DMS 273 (cell line): ENCODE measurements around the gene SLIT3.

ENCODE experiments used
- DNase-seq: peaks from one replicate; lab custom pipeline; 2025; ENCODE audit not compliant: unreplicated experiment; lab: John Stamatoyannopoulos, UW

The SLIT3 gene

DNA sequence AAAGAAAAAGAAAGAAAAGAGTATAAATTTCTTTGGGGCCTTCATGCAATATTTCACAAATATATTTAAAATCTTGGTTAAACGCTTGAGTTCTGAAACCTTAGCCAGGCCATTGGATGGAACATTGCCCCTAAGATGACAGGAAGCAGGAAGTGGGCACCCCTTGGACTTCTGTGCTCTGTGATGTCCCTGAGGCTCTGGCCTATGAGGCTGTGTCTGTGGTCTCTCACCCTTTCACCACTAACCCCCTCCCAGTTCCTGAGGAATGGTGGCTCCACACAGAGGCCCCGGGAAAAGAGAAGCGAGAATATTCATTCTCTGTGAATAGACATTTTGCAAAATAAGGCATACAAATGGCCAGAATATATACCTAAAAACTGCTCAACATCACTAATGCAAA, 401.3 kb downstream of the SLIT3 start:
- DNase-seq = no peak

DNA sequence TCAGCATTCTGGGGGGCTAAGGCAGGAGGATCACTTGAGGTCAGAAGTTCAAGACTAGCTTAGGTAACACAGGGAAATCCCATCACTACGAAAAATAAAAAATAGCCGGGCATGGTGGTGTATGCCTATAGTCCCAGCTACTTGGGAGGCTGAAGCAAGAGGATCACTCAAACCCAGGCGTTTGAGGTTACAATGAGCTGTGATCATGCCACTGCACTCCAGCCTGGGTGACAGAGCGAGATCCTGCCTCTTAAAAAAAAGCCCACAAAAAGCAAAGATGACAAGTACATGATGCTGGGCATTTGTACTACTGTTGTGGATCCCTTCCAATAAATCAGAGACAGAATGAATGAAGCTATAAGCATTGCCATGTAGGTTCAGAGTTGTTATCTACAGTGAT, 401.7 kb downstream of the SLIT3 start:
- no peak for DNase-seq

DNA sequence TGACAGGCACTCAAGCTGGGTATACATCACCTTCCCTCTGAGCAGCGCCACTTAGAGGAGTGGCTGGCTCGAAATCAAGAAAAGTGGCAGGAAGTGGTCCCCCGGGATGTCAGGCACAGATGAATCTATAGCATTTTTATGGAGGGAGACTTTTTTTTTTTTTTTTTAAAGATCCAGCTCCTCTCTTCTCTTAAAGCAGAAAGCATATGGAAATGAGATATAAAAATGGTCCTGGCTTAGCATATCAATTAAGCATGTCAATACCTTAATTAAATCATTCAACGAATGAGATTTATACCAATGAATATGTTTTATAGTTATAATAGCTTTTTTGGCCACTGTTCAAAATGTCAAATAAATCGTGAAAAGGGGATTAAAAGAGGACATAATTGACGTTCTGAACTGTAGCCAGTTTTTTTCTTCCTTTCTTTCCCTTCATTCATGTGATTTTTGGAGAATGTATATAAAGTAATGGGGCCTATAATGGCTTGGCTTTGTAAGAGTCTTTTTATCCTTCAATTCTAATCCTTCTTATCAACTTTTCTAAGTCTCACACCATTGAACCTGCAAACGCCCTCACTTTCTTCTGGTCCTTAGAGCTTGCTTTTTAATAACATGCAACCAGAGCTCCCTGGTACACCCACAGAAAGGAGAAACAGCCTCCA, 402.6 kb downstream of the SLIT3 start:
- DNase-seq = no peak

DNA sequence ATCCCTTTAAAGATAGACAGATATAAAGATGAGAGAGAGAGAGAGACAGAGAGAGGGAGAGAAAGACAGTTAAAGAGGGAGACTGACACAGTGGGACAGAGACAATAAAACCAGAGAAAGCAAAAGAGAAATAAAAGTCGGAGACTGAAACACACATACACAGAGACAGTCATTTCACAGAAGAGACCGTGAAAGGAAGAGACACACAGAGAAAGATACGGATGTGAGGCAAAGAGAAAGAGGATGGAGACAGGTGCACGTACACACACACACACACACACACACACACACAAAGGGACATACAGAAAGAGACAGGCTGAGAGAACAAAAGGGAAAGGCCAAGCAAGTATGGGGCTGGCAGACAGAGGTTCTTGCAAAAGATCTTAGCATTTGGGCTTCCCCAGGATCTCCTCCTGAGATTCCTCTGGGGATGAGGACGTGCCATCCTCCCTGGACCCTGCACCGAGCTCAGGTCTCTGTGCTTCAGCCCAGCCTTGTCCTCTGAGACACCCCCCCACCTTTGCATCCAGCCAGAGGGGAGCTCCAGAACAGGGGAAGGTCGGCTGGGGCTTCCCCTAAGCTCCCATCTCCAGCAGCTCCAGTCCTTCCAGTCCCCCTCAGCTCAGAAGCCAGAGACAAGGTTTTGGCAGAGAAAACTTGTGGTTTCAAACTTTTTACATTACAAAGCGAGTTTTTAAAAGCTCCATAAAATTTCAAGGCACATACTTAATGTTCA, 403.4 kb downstream of the SLIT3 start:
- no peak for DNase-seq

DNA sequence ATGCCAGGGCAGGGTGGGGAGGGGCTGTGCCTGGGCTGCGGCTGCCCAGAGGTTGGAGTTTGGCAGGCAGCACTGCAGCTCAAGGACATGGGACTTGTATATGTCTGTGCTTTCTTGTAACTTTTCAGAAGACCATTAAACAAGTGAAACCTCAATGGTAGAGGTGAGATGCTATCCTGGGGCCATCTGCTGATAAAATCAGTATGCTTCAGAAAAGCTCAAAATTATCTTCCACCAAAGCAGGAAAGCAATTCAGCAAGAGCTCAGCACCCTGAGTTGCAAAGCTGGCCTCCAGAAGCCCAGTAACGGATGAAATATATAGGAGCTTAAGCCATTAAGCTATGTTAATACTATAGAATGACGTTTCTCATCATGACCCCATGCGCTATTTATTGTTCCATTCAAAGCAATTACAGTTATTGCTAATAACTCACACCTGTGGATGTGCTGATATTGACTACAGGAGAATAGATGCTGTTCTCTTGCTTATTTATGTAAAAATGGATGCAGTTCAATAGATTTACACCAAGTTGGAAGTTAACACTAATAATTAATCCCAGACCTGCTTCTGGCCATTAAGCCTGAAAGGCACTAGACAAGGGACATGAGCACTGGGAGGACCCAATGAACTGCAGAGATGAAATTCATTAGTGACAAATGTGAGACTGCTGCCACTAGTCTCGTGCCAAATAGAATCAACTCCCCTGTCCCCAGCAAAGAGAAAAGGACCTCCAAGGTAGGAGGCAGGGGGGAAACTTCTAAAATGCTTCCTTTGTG, 405.5 kb downstream of the SLIT3 start:
- DNase-seq = no peak

DNA sequence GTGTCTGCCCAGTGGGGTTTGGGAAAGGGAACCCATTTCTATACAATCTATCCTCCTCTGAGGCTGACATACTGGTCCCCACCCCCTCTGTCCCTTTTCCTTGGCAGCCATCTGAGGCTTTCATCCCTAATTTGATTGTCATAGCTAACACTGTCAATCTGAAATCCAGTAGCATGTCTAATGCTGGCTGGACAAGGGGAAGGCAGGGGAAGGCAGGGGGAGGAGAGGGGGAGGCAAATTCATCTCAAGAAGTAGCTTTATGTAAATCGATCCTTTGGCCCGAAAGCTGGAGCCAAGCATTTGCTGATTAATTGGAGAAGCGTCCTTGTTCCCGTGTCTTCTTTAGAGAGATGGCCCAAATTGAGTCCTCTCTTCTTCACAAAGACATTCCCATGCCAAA, 407.7 kb downstream of the SLIT3 start:
- DNase-seq = no peak

DNA sequence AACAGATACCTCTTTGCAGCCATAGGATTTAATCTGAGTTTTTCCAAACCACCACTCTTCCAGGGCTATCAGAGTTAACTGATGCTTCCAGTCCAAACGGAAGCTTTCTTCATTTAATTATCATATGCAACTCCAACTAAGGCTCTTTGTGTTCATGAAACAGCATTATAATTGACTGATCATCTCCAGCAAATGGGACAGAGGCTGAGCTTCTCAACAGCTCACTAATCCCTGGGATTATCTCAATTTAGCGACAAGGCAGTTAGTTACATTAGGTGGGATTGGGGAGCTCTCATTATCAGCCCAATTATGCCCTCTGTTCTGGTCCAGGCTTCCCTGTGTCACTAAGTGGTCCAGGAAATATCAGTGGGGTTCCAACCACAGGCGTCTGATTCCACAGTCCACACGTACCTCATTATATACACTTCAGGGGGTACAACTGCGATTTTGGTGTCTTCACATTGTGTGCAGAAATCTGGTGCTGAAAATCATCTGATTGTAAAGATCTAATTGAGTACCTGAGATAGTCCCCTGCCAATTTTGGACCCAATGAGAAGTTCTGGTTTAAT, 408.2 kb downstream of the SLIT3 start:
- no peak for DNase-seq

DNA sequence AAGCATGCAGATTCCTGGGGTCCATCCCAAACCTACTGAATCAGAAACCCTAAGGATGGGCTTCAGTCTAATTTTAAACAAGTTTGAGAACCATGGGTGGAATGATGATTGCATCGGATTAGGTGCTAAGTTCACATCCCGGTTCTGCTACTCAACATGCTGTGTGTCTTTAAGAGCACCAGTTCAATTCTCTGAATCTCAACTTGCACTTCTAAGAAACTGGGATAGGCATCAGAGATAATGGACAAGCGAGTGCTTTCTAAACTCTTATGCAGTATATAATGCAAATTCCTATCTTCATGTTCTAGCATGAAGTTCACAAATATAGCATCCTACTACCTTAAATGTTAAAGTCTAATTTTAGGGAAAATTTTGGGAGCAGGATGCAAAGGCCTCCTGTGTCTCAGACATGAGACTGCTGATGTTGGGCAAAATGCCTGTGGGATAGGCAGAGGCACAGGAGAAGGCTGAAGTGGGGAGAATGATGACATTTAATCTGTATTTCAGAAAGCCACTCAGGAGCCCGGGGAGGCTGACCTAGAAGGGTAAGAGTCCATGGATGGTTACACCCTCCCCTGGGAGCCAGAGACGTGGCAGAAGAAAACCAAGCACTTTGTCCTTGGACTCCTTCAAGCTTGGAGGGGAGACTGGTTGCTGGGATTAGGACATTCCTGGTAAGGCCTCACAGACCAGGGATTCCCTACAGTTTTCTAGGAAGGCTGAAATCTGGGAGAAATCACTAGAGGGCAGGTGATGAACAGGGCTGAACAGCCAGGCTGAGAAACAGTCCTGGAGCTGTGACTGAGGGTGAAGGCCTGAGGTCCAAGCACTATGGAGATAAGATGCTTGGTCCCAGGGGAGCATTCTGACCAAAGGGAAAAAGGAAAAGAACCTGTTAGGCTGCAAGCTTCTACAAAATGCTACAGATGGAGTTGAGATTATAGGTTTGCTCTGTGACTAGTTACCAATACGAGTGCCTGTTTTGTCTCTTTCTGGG, 409.8 kb downstream of the SLIT3 start:
- no peak for DNase-seq

DNA sequence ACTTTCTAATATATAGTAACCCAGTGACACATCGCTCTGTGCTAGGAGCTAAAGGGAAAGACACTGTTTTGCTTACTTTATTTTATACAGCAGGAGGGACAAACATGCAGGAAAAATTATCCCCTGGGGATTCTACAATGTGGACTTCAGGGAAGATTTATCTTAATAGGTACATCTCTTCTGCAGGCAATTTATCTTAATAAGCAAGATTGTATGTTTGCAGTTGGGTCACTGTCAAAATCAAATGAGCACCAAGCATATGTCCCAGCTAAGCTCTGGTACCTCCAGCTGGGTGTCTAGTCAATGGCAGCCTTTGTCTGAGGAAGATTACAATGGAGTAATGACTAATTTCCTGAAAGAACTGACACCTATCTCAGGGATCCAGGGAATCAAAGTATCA, 411.9 kb downstream of the SLIT3 start:
- no peak for DNase-seq

DNA sequence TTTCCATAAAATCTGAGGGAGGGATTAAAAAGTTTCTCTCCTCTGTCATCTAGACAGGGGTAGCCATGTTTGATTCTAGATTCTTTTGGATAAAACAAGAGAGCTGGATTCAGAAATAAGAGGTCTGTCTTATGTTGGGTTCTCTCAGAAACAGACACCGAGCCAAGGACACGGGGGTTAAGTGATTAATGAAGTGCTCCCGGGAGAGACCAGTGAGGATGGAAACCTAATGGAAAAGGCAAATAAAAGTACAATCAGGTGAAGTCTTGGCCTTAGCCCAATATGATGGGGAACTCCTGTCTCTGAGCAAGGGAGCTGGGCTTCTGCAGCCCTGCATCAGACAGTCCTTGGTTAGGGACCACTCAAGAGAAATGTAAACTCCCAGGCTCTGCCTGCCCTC, 413.0 kb downstream of the SLIT3 start:
- DNase-seq = no peak

DNA sequence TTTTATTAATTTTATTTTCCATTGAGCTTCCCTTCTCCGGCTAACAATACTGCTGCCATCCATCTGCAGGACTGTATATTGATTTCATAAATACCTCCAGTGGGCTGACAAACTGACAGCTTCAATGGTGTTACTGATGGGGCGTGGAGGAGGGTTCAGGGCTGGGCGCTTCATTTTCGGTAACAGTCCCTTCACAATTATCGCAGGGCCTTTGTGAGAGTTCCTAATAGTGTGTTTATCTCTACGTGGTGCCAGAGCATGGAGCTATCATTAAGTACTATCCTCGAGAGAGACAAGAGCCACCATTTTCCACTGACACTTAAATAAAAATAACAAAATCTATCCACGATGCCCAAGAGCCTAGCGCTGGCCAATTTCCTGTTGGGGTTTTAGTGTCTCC, 414.8 kb downstream of the SLIT3 start:
- DNase-seq = no peak

DNA sequence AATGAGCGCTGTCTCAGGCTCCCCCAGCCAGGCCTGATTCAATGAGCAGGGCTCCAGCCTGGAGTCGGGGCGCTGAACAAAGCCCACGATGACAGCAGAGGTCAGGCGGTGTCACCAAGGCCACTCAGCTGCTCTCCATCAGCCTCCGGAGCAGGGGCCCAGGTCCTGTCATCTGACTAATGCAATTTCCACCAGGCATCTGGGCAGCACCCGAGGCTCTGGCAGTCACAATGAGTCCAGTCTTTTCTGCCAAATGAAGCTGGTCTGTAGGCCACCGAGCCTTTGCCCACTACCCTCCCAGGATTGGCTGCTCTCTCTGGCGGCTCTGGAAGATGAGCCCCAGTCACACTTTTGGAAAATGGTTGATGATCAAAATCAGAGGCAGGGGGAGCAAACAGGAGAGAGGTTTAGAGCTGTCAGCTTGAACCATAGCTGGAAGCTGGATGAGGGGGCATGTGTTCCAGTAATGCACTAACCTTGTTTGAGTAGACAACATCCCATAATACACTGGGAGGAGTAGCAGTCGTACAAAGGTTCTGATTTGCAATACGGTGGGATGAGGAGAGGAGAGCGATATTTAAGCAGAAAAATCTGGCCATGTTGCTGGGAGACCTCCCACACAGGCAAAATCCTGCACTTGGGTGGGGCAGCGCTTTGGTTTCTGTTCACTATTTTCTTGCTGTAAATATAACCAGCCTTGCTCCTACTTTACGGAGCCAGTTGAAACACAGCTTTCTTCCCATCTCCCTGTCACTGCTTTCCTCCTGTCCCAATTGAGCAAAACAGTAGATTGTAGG, 415.4 kb downstream of the SLIT3 start:
- no peak for DNase-seq

DNA sequence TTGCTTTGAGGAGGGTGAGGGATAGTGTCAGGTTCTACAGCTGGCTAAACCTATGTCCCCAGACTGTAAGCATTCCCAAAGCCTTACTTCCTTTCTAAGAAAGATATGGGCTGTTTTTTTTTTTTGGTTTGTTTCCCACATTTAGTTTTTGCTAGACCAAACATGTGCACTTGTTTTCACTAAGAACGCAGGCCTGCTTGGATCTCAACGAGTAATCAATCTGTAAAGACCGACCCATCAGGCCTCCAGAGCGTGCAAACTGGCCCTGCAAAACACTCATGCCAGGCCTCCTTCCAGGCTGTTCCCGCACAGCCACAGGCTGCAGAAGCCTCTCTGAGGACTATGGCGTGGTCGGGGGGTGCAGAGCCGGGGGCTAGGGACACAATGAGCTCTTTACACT, 416.9 kb downstream of the SLIT3 start:
- no peak for DNase-seq

DNA sequence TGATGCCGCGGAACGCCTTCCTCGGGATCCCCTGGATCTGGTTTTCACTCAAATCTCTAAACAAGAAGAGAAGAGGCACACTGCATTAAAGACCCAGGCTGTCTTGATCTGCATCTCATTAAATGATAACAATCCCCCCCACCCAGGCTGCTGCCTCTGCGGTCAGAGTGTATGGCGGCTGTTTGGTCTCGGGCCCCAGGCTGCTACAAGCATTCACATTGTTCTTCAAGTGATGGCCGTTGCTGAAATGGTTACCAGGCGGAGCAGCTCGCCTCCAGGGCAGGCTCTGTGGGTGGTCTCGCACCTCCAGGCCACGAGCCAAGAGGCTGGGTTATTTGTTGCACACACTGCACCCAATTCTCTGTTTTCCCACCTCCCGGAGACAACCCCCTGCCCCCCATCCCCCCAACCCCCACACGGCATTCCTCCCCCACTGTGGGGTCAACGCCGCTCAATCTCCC, 417.6 kb downstream of the SLIT3 start:
- DNase-seq = no peak

DNA sequence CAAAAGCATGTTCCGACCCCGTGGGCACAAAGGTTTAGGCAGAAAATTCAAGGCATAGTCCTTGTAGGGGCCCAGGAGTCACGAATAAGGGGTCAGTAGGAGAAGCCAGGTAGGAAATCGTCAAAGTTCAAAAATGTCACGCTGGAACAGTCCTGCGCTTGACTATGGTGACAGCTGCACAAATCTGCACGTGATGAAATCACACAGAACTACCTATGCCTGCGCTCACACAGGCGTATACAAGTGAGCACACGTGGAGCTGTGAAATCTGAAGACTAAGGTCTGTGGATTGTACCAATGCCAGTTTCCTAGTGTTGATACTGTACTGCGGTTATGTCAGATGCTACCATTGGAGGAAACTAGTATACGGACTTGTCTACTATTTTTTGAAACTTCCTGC, 418.7 kb downstream of the SLIT3 start:
- DNase-seq = no peak

DNA sequence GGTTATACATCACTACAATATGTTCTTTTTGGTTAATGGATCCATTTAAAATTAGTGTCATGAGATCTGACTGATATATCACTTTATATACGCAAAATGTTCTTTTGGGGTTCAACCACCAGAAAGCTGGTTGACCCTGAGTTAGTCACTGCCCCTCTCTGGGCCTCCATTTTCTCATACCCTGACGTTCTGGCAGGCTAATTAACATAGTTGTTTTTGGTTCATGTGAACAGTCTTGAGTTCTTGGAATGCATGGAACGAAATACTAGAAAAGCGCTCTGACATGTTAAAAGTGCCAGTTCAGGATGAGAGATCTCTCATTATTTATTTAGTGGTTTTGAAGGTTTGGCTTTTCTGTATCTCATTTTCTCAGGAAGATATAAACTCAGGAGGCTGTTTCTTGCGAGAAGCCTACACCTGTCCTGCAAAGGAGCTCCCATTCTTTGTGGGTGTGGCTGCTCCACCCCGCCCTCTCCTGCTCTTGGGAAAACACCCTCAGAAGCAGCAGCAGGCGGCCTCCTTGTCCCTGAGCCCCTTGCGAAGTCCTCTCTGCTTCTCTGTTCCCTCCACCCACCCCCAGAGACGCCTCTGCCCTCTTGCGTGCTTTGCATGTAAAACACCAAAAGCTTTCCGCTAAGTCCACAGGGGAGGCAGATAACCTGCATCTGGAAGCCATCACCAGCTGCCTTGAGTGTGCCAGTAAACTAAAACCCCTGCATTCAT, 419.4 kb downstream of the SLIT3 start:
- peak; percentile 29 for DNase-seq

DNA sequence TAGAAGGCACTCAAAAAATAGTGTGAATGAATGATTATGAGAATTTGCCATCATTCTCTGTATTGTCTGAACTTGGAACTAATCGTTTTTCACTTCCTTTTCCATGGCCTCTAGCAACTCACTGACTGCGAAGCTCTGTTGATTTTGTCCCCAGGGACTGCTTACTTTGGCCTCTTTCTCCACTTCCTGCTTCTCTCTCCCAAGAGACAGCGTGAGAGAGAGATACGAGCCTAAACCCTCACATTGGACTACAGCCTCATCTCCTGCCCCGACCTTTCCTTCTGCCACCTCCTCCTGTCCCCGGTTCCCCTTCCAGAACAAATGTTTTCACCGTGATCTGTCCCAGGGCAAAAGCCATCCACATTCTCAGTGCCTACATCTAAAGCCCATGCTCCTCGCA, 421.0 kb downstream of the SLIT3 start:
- no peak for DNase-seq

DNA sequence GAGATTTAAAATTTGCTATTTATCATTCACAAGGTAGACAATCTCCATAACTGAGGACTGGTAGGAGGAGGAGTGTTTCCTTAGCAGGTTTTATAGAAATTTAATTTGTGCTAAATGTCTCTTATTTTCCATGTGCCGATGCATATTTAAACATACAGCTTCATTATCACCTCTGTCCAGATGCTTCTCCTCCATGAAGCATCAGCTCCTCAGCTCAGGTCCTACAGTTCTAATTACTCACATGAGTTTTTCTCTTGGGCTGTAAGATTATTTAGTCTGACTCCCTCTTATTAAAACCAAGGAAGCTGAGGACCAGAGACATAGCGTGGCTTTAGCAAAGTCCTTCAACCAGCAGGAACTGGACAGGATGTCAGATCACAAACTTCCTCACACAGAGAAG, 421.6 kb downstream of the SLIT3 start:
- no peak for DNase-seq

DNA sequence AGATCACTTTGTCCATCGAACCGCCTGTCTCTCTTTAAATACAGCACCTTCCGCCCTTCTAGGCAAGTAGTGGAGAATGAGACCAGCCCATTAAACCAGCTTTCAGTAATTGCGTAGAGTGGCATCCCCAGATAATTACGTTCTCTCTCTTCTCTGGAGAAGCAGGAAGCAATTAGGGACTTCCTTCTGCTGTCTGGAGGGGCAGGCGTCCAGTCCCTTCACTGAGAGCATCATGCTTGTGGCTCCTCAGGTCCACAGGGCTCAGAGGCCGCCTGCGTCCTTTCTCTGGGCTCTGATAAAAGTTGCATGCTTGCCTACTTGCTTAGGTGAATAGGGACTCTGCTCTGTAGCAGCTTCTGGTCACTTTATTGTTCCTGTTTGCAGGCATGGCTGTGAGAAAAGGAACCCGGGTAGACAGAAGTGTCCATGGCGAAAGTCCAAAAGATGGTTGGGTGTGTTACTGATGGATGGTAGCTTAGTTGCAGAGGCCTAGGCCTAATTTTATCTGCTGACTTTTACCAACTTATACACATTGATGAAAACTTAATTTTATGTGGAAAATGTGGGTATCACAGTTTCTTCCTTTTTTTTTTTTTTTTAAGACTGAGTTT, 422.7 kb downstream of the SLIT3 start:
- peak; percentile 8 for DNase-seq
